Type B pancreatic cell (in vitro differentiated cells): ENCODE results near the gene SNORC. TPM values are rescaled to one million over a fixed set of nuclear protein-coding genes. Genes with fewer than 3 reads are reported as not detected.
"Not testable (repeated sequence)": the region's sequence is repeated elsewhere in the genome, so short reads cannot be mapped to it uniquely, and the experiment has no call there.

Experiments
- DNase-seq: peaks from one replicate; pipeline ENCODE4 v3.0.0; 2021; ENCODE audit warnings: mixed read lengths; ENCODE audit not compliant: unreplicated experiment; ENCODE audit errors: extremely low spot score
- H3K27ac Mint-ChIP-seq: 2 replicates; pipeline ENCODE4 v1.8.0; 2021; ENCODE audit warnings: mild to moderate bottlenecking, mixed read lengths
- H3K27me3 Mint-ChIP-seq: 2 replicates; pipeline ENCODE4 v1.8.0; 2021; ENCODE audit warnings: mixed read lengths
- H3K36me3 Mint-ChIP-seq: 2 replicates; pipeline ENCODE4 v1.8.0; 2021; ENCODE audit warnings: mixed read lengths
- H3K4me1 Mint-ChIP-seq: one replicate; pipeline ENCODE4 v1.8.0; 2021; ENCODE audit warnings: mixed read lengths; ENCODE audit not compliant: unreplicated experiment
- H3K4me3 Mint-ChIP-seq: 2 replicates; pipeline ENCODE4 v1.8.0; 2021; ENCODE audit warnings: mild to moderate bottlenecking, mixed read lengths
- H3K9me3 Mint-ChIP-seq: 2 replicates; pipeline ENCODE4 v1.8.0; 2021; ENCODE audit warnings: mixed read lengths
- CTCF ChIP-seq: fragments of 200-600 bp; sonication (generic); conservative IDR thresholded peaks from 2 replicates; pipeline ENCODE4 v1.5.0; 2021; ENCODE audit warnings: antibody characterized with exemption, mild to moderate bottlenecking
- total RNA-seq: library from RNA; stranded (reverse); gene quantifications from 2 replicates; pipeline ENCODE4 v1.2.1, GENCODE V29; 2021; ENCODE audit warnings: low replicate concordance

SNORC gene
- total RNA-seq, 1 donor from 2014 or later: 7.1 TPM

DNA sequence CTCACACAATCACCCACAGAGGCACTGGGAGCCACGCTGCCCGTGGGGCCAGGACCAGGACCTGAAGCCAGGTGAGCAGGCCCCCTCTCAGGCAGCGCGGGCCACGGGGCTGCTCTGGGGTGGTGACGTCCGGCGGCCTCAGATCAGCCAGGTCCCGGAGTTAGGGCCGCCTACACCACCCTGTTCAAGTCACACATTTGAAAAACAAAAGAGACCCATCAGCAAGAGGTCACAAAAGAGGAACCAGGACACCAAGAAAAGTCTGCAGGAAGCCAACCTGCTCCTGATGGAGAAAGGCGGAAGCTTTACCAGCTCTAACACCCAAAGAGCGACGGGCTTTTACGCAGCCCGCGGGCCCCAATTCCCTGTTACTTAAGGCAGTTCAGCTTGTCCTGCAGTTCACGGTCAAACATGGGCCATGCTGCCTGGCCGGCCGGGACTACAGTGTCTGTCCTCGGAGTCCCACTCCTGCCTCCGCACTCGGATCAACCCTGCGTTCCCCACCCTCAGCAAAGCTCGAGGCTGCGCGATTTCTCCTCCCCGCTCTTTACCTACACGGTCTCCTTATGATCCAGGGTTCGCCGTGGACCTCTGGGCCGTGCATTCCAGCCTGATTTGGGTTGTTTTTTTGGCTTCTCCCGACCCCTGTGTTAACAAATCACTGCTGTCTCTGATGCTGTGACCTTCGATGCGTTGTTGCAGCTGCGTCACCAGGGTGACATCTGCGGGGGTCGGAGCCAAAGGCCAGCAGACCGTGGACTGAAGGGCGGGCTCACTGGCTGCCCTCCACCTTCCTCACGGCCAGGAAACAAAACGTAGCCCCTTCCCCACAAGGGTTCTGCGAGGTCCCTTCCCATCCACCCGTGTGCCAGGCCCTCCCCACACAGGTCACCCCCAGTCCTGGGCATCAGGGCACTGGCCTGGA lies 31.0 kb downstream of the SNORC start:
- H3K9me3 Mint-ChIP-seq: no peaks in the 10 kb centered on the region
- no peak for TF ChIP-seq CTCF
- H3K27ac Mint-ChIP-seq: no peak overlapping the region
- H3K36me3 Mint-ChIP-seq: no peaks in the 10 kb centered on the region
- no peaks in the 10 kb centered on the region for H3K27me3 Mint-ChIP-seq
- H3K4me1 Mint-ChIP-seq: no peaks in the 10 kb centered on the region
- no peak for DNase-seq
- H3K4me3 Mint-ChIP-seq: no peak overlapping the region

GRCh38 chr2:232901736-232902578 lies 31.9 kb downstream of the SNORC start:
- no peak overlapping the region for H3K4me3 Mint-ChIP-seq
- H3K4me1 Mint-ChIP-seq: no peaks in the 10 kb centered on the region
- no peaks in the 10 kb centered on the region for H3K9me3 Mint-ChIP-seq
- H3K27me3 Mint-ChIP-seq: no peaks in the 10 kb centered on the region
- DNase-seq: no peak
- no peak overlapping the region for H3K27ac Mint-ChIP-seq
- no peaks in the 10 kb centered on the region for H3K36me3 Mint-ChIP-seq
- TF ChIP-seq CTCF: no peak

GRCh38 chr2:232903989-232904388 lies 33.9 kb downstream of the SNORC start:
- H3K27me3 Mint-ChIP-seq: no peaks in the 10 kb centered on the region
- no peak for TF ChIP-seq CTCF

DNA sequence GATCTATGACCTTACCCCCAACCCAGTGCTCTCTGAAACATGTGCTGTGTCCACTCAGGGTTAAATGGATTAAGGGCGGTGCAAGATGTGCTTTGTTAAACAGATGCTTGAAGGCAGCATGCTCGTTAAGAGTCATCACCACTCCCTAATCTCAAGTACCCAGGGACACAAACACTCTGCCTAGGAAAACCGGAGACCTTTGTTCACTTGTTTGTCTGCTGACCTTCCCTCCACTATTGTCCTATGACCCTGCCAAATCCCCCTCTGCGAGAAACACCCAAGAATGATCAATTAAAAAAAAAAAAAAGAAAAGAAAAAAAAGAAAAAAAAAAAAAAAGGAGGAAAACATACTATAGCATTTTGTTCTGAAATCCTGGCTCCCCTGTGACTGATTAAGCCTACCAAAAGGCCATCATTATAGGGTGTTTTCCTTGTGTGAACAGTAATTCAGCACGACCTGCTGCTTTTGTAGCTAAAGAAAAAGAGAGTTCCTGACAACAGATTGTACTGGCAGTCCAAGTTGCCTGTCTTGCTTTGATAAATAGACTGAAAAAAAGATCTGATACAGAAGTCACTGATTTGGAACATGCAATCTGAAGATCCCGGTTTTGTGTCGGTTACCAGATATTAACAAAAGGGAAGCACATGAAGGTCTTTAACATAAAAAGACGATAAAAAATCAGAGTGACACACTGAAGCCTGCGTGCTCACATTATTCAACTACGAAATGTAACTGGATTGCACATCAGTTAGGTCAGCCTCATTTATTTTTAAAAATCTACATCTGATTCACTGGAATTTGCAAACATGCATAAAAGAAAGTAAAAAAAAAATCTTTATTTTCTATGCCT lies 37.0 kb downstream of the SNORC start:
- not testable (repeated sequence) for H3K27ac Mint-ChIP-seq, H3K9me3 Mint-ChIP-seq, H3K27me3 Mint-ChIP-seq, H3K4me1 Mint-ChIP-seq, H3K36me3 Mint-ChIP-seq, DNase-seq
- H3K4me3 Mint-ChIP-seq: peak overlapping the region; percentile 19

More at GRCh38 chr2:232903989-232904388, 33.9 kb downstream of the SNORC start:
- H3K4me3 Mint-ChIP-seq: no peak overlapping the region
- no peak for DNase-seq
- no peaks in the 10 kb centered on the region for H3K36me3 Mint-ChIP-seq
- H3K4me1 Mint-ChIP-seq: peaks cover 4% of the 10 kb centered on the region
- no peak overlapping the region for H3K27ac Mint-ChIP-seq
- no peaks in the 10 kb centered on the region for H3K9me3 Mint-ChIP-seq

DNA sequence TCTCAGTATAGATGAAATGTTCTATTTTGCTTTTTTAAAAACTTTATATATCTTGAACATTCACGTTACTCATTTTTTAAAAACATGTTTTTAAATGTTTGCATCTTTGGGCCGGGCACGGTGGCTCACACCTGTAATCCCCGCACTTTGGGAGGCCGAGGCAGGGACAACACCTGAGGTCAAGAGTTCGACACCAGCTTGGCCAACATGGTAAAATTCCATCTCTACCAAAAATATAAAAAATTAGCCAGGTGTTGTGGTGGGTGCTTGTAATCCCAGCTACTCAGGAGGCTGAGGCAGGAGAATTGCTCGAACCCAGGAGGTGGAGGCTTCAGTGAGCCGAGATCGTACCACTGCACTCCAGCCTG lies 37.6 kb downstream of the SNORC start:
- not testable (repeated sequence) for H3K36me3 Mint-ChIP-seq, DNase-seq, H3K27ac Mint-ChIP-seq, H3K4me3 Mint-ChIP-seq, H3K27me3 Mint-ChIP-seq, H3K9me3 Mint-ChIP-seq, H3K4me1 Mint-ChIP-seq

GRCh38 chr2:232908695-232909094 lies 38.6 kb downstream of the SNORC start:
- peaks cover 5% of the 10 kb centered on the region for H3K9me3 Mint-ChIP-seq
- no peak overlapping the region for H3K27ac Mint-ChIP-seq
- H3K4me1 Mint-ChIP-seq: peaks cover 4% of the 10 kb centered on the region
- no peak for TF ChIP-seq CTCF
- peaks cover 5% of the 10 kb centered on the region for H3K36me3 Mint-ChIP-seq
- no peak for DNase-seq
- H3K4me3 Mint-ChIP-seq: no peak overlapping the region
- no peaks in the 10 kb centered on the region for H3K27me3 Mint-ChIP-seq
